Measurements from ENCODE around the gene SLC15A4. TPM values are rescaled to one million over a fixed set of nuclear protein-coding genes. Genes with fewer than 3 reads are reported as not detected.

The SLC15A4 gene
- total RNA-seq, 1 donor from 2014 or later: 38.8 TPM

DNA sequence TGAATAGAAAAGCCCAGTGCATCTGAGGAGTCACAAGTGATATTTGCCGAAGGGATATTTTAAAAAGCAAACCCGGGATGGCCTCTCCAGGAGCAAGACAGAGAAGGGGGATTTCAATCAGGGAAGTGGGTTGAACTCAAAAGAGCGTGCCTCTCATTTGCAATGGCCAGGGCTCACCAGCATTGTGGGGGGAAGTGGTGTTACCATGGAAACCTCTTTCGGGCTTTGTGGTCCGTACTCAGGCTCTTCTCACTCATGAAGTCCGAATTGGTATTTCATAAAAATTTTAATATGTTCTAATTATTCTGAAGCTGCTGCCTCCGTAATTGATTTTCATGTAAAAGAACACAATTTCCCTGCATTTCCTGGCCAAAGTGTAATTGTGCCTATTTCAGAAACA is 79.8 kb downstream of the SLC15A4 start:
- no peak for DNase-seq (ENCODE audit: low spot score)
- Mint-ChIP-seq H3K4me1 (ENCODE audit: low read depth) (no peaks in the 10 kb centered on the region), H3K4me3 (ENCODE audit: low read depth) (no peak overlapping the region), H3K9me3 (peaks cover 7% of the 10 kb centered on the region), H3K27ac (no peak overlapping the region), H3K36me3 (ENCODE audit: low read depth) (no peaks in the 10 kb centered on the region), H3K27me3 (ENCODE audit: low read depth) (no peaks in the 10 kb centered on the region)
- intact Hi-C loops (cut with micrococcal nuclease): no loop called here

Other genes starting within 250 kb of the SLC15A4 start
- 3.2 and 3.8 TPM in 2 replicates for gene GLT1D1, start 29.5 kb upstream of the SLC15A4 start, total RNA-seq

Data from activated T-helper 2 cell treated with anti-CD3 and anti-CD28 coated beads, Interferon-gamma antibody, Interleukin-2, Interleukin-4, amounts not matched to agents 10 μg/mL and 5 μg/mL and 100 μg/mL, durations not matched to agents 14 hours and 24 hours and 36 hours (primary cell).